GM13976 (cell line): ENCODE data around the gene CLCN1.

ENCODE experiments used
- DNase-seq: peaks from one replicate; pipeline ENCODE4 v3.0.0; 2012; ENCODE audit warnings: low spot score
- in situ Hi-C: fragments of 300-500 bp; cut with MboI; formaldehyde crosslinking; loops from one replicate; pipeline ENCODE4 v1.12.0; 2022; ENCODE audit warnings: low sequenced_read_pairs, mixed read lengths, inconsistent platforms; ENCODE audit not compliant: unreplicated experiment
- TF ChIP-seq, protein P1 (sequence below): IDR thresholded peaks from 2 replicates; pipeline ENCODE4 v1.5.1; 2012; ENCODE audit warnings: borderline replicate concordance, mild to moderate bottlenecking; ENCODE audit not compliant: insufficient read depth; ENCODE audit errors: extremely low read depth, missing control alignments, control extremely low read depth

CLCN1 gene

DNA sequence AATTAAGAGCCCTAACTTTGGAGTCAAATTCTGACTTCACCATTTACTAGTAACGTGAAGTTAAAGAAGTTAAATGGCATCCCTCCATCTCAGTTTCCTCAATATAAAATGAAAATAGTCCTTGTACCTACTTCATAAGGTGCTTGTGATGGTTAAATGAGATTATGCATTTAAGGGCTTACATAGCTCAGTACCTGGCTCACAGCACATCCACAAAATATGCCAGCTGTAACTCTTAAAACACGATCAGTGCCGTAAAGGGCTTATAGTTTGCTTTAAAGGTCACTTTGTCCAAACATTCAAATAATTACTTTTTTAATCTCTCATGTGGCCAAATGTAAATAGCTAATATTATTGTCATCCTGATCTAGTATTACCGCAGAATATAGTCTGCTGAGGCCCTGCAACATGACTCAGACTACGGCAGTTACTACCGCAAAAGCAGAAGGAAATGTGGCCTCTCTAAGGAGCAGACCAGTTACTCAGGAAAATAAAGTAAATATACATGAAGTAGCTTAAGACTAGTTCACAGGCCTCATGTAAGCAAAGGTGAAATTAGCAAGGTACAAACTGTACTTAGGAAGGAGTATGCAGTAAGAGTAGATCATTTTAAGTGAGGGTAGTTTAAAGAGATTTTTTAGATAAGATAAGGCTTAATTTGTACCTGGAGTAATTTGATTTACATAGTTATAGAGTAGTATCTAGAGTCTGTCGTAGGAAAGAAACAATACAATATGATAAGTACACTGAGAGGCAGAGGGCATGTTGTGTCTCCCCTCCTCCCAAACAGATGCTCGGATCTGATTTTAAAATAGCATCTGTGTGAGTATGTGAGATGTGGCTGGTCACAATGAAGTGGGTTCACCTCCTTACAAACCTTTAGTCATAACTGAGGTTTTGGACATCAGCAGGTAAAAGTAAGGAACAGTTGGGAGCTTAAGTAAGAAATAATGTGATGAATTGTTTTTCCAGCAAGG is 14.7 kb upstream of the CLCN1 start:
- no peak for DNase-seq
- TF ChIP-seq, protein P1, sequence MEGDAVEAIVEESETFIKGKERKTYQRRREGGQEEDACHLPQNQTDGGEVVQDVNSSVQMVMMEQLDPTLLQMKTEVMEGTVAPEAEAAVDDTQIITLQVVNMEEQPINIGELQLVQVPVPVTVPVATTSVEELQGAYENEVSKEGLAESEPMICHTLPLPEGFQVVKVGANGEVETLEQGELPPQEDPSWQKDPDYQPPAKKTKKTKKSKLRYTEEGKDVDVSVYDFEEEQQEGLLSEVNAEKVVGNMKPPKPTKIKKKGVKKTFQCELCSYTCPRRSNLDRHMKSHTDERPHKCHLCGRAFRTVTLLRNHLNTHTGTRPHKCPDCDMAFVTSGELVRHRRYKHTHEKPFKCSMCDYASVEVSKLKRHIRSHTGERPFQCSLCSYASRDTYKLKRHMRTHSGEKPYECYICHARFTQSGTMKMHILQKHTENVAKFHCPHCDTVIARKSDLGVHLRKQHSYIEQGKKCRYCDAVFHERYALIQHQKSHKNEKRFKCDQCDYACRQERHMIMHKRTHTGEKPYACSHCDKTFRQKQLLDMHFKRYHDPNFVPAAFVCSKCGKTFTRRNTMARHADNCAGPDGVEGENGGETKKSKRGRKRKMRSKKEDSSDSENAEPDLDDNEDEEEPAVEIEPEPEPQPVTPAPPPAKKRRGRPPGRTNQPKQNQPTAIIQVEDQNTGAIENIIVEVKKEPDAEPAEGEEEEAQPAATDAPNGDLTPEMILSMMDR, result no peak
- in situ Hi-C loops, result no loop called here

DNA sequence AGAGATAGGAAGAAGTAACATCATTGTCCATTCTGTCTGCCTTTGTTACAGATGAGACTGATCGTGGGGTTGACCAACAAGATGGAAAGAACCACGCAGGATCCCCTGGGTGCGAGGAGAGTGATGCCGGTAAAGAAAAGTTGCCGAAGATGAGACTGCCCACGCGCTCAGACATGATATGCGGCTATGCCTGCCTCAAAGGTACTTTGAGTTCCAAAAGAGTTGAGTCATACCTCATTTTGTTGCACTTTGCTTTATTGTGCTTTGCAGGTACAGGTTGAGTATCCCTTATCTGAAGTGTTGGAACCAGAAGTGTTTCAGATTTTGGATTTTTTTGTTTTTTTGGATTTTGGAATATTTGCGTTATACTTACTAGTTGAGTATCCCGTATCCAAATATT is 12.2 kb upstream of the CLCN1 start:
- TF ChIP-seq, protein P1, result no peak
- in situ Hi-C loops, result no loop called here
- DNase-seq, result no peak

DNA sequence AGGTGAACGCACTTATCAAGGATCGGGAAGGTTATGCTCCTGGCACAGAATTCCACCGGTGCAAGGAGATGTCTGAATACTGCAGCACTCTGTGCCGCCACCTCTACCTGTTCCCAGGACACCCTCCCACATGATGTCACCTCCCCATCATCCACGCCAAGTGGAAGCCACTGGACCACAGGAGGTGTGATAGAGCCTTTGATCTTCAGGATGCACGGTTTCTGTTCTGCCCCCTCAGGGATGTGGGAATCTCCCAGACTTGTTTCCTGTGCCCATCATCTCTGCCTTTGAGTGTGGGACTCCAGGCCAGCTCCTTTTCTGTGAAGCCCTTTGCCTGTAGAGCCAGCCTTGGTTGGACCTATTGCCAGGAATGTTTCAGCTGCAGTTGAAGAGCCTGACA is 11.0 kb upstream of the CLCN1 start:
- TF ChIP-seq, protein P1, result no peak
- DNase-seq, result no peak
- in situ Hi-C loops, result no loop called here

DNA sequence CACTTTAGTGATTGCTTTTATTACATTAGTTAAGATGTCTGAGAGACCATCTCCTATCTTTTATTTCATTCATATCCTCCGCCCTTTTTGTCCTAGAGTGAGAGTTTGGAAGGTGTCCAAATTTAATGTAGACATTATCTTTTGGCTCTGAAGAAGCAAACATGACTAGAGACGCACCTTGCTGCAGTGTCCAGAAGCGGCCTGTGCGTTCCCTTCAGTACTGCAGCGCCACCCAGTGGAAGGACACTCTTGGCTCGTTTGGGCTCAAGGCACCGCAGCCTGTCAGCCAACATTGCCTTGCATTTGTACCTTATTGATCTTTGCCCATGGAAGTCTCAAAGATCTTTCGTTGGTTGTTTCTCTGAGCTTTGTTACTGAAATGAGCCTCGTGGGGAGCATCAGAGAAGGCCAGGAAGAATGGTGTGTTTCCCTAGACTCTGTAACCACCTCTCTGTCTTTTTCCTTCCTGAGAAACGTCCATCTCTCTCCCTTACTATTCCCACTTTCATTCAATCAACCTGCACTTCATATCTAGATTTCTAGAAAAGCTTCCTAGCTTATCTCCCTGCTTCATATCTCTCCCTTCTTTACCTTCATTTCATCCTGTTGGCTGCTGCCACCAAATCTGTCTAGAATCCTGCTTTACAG is 10.4 kb upstream of the CLCN1 start:
- TF ChIP-seq, protein P1, result peak; percentile 29
- in situ Hi-C loops, result no loop called here
- no peak for DNase-seq

DNA sequence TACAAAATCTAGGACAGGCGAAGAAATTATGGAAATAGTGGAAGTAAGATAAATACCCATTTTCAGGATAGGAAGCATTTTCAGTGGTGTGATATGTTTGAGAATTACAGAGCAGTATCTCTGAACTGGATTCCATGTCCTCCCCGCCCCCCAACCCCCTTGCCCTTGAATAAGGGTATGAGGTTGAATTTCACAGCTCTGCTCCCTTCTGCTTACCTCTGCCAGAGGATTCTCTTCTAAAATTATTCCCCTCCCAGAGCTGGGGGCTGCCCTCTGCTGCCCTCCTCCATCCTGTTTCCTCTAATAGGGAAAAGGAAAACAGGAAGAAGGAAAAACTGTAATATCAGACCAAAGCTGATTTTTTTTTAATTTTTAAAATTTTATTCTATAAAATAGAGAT is 7.3 kb upstream of the CLCN1 start:
- DNase-seq, result no peak
- TF ChIP-seq, protein P1, result no peak
- in situ Hi-C loops, result no loop called here

DNA sequence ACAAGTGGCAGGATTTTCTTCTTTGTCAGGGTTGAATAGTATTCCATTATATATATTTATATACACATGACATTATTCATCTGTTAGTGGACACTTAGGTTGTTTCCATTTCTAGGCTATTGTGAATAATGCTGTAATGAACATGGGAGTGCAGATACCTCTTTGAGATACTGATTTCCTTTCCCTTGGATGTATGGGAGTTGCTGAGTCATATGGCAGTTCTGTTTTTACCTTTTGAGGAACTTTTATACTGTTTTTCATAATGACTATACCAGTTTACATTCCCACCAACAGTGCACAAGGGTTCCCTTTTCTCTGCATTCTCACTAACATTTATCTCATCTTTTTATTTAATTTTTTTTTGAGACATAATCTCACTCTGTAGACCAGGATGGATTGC is 1.8 kb upstream of the CLCN1 start:
- in situ Hi-C loops, result no loop called here
- TF ChIP-seq, protein P1, result no peak
- no peak for DNase-seq
